Posterior cingulate gyrus (tissue), 11 donors: ENCODE results near the gene NANOGP8.
"Not testable (repeated sequence)": the region's sequence is repeated elsewhere in the genome, so short reads cannot be mapped to it uniquely, and the experiment has no call there.

Source experiments
- DNase-seq, 10 donors: peaks; one replicate each; pipeline versions ENCODE4 v3.0.0 to v3.0.0-alpha.2; 2020 to 2021; ENCODE audit warnings: mixed read lengths in 3 of 10
- intact Hi-C: fragments of 100-400 bp; cut with DNase I; formaldehyde crosslinking; loops from one replicate; pipeline ENCODE4 v1.15.1; 2023

The NANOGP8 gene

GRCh38 chr15:35098737-35099136 lies 13.6 kb upstream of the NANOGP8 start:
- intact Hi-C loops: no loop called here

GRCh38 chr15:35095941-35096340 lies 10.8 kb upstream of the NANOGP8 start:
- DNase-seq: no peak
- intact Hi-C loops: no loop called here

More at GRCh38 chr15:35098737-35099136, 13.6 kb upstream of the NANOGP8 start:
- no peak for DNase-seq

- DNase-seq: peak in 2 of 10 donors; percentile 76 to 77
- intact Hi-C loops: no loop called here
Observed at GRCh38 chr15:35092846-35093245, 7.8 kb upstream of the NANOGP8 start.

GRCh38 chr15:35092311-35092710 lies 7.2 kb upstream of the NANOGP8 start:
- intact Hi-C loops: no loop called here
- no peak for DNase-seq

GRCh38 chr15:35090104-35090807 lies 5.2 kb upstream of the NANOGP8 start:
- intact Hi-C loops: no loop called here
- DNase-seq: no peak

GRCh38 chr15:35089551-35089950 lies 4.5 kb upstream of the NANOGP8 start:
- intact Hi-C loops: no loop called here
- DNase-seq: no peak

GRCh38 chr15:35088329-35088728 lies 3.2 kb upstream of the NANOGP8 start:
- intact Hi-C loops: no loop called here
- no peak for DNase-seq

- intact Hi-C loops: no loop called here
- DNase-seq: no peak
Observed at GRCh38 chr15:35087759-35088158, 2.7 kb upstream of the NANOGP8 start.

GRCh38 chr15:35082371-35083348 lies 2.4 kb downstream of the NANOGP8 start:
- DNase-seq, intact Hi-C loops: not testable (repeated sequence)

- intact Hi-C loops: not testable (repeated sequence)
- peak in 1 of 10 donors; percentile 83 for DNase-seq
Observed at GRCh38 chr15:35081626-35082365, 3.3 kb downstream of the NANOGP8 start.

GRCh38 chr15:35080226-35080625 lies 4.9 kb downstream of the NANOGP8 start:
- DNase-seq: no peak
- intact Hi-C loops: no loop called here

GRCh38 chr15:35078221-35078915 lies 6.7 kb downstream of the NANOGP8 start:
- peak in 6 of 10 donors; percentile 25 to 91 (median 38) for DNase-seq
- intact Hi-C loops: loop anchor here (2.0 kb wide), 1 partner anchor 366 kb away; no protein-coding TSS in a partner anchor

GRCh38 chr15:35071106-35071505 lies 14.0 kb downstream of the NANOGP8 start:
- intact Hi-C loops: no loop called here
- peak in 1 of 10 donors; percentile 64 for DNase-seq

- DNase-seq: peak in 1 of 10 donors; percentile 77
- intact Hi-C loops: no loop called here
Observed at GRCh38 chr15:35068846-35069475, 16.1 kb downstream of the NANOGP8 start.

- DNase-seq: no peak
Observed at GRCh38 chr15:35067496-35068347, 17.4 kb downstream of the NANOGP8 start.

GRCh38 chr15:35066094-35066493 lies 19.0 kb downstream of the NANOGP8 start:
- no peak for DNase-seq
- intact Hi-C loops: no loop called here

More at GRCh38 chr15:35067496-35068347, 17.4 kb downstream of the NANOGP8 start:
- intact Hi-C loops: no loop called here

- no peak for DNase-seq
- intact Hi-C loops: no loop called here
Observed at GRCh38 chr15:35064576-35065190, 20.4 kb downstream of the NANOGP8 start.

- no peak for DNase-seq
- intact Hi-C loops: no loop called here
Observed at GRCh38 chr15:35062738-35063099, 22.4 kb downstream of the NANOGP8 start.
